ENCODE results near the gene DYSF.

DNA sequence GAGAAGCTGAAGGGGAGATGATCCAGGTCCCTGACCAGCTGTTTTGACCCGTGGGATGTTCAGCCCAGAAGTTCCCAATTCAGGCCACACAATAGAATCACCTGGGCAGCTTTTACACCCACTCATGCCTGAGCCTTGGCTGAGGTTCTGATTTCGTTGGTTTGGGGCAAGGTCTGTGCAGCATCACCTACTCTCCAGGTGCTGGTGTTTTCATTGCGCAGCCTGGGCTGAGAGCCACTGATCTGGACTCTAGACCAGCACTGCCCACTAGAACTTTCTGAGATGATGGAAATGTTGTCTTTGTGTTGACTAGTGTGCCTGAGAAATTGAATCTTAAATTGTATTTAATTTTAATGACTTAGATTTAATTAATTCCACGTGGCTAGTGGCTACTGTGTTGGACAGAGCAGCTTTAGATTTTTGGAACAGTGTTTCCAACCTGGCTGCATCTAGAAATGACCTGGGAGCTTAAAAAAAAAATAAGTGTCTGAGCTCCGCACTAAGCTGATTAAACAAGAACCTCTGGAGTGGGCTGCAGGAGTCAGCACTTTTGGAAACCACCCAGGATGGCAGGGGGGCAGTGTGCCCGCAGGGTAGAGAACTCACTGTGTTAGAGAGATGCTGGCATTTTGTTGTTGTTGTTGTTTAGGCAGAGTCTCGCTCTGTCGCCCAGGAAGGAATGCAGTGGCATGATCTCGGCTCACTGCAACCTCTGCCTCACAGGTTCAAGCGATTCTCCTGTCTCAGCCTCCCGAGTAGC lies 33.7 kb downstream of the DYSF start:
- TF ChIP-seq EZH2 (IDR thresholded peaks at IDR 0.05) (no peak), POLR2AphosphoS5 (IDR thresholded peaks at IDR 0.05; ENCODE audit: borderline replicate concordance, low read depth, low read length) (no peak), FOXP2 (optimal IDR thresholded peaks at IDR 0.05; ENCODE audit: control extremely low read depth, extremely low read length, insufficient read depth) (no peak)

All from SK-N-MC (cell line).